IMR-90 (cell line): Measurements from ENCODE around the gene SYNPO2. TPM values are rescaled to one million over a fixed set of nuclear protein-coding genes. Genes with fewer than 3 reads are reported as not detected.

Source experiments
- ATAC-seq: fragments of 200-7000 bp; cut with Tn5 transposase; 2 replicates; pipeline ENCODE4 v1.9.1; 2020; ENCODE audit warnings: low read depth, mild to moderate bottlenecking, moderate library complexity
- BruUV-seq: library from RNA; stranded (reverse); fragments of 400-500 nt; replicated peaks from 2 replicates; lab custom pipeline; 2021; lab: Mats Ljungman, UMichigan
- CTCF ChIA-PET: fragments of 300-600 bp; formaldehyde crosslinking; extraction: SDS; loops from one replicate; lab custom pipeline; 2021; ENCODE audit warnings: antibody characterized with exemption; lab: Yijun Ruan, JAX
- POLR2A ChIA-PET: fragments of 300-600 bp; sonication (Branson Sonifier 250); formaldehyde crosslinking; loops from one replicate; lab custom pipeline; 2022; ENCODE audit warnings: antibody characterized with exemption; ENCODE audit not compliant: unreplicated experiment; lab: Charles Lee
- DNase-seq: peaks from one replicate; pipeline ENCODE4 v3.0.0; 2013
- H2AFZ ChIP-seq: replicated peaks from 2 replicates; pipeline ENCODE3; 2013; ENCODE audit warnings: low read length, mild to moderate bottlenecking; ENCODE audit not compliant: poor library complexity
- H2AK5ac ChIP-seq: 2 replicates; pipeline ENCODE4 v1.6.1; 2013; ENCODE audit warnings: low read depth, low read length, inconsistent platforms
- H2AK9ac ChIP-seq: replicated peaks from 2 replicates; pipeline ENCODE3; 2013; ENCODE audit warnings: mild to moderate bottlenecking, low read depth, low read length, moderate library complexity; ENCODE audit not compliant: poor library complexity
- H2BK120ac ChIP-seq: 2 replicates; pipeline ENCODE4 v1.6.1; 2013; ENCODE audit warnings: low read depth, low read length, inconsistent platforms
- H2BK15ac ChIP-seq: 3 replicates; pipeline ENCODE4 v1.6.1; 2013; ENCODE audit warnings: low read depth, low read length, inconsistent platforms
- H2BK20ac ChIP-seq: 2 replicates; pipeline ENCODE4 v1.6.1; 2013; ENCODE audit warnings: low read depth, mild to moderate bottlenecking, inconsistent platforms, low read length, moderate library complexity
- H2BK5ac ChIP-seq: 2 replicates; pipeline ENCODE4 v1.6.1; 2013; ENCODE audit warnings: mild to moderate bottlenecking, low read depth, low read length, inconsistent platforms; ENCODE audit not compliant: poor library complexity, severe bottlenecking
- H3K14ac ChIP-seq: replicated peaks from 2 replicates; pipeline ENCODE4 v1.6.1; 2013; ENCODE audit warnings: low read depth, low read length, inconsistent platforms
- H3K18ac ChIP-seq: 2 replicates; pipeline ENCODE4 v1.6.1; 2013; ENCODE audit warnings: low read depth, low read length, control low read depth
- H3K23ac ChIP-seq: 2 replicates; pipeline ENCODE4 v1.6.1; 2013; ENCODE audit warnings: low read depth, low read length, inconsistent platforms
- H3K27ac ChIP-seq: 2 replicates; pipeline ENCODE4 v1.5.1; 2013; ENCODE audit warnings: mild to moderate bottlenecking, control low read depth, low read length; ENCODE audit not compliant: insufficient read depth
- H3K27me3 ChIP-seq: 2 replicates; pipeline ENCODE4 v1.6.1; 2013; ENCODE audit warnings: low read length; ENCODE audit not compliant: control insufficient read depth, insufficient read depth
- H3K36me3 ChIP-seq: 2 replicates; pipeline ENCODE4 v1.6.1; 2013; ENCODE audit warnings: low read length, mixed read lengths; ENCODE audit not compliant: control insufficient read depth, insufficient read depth
- H3K4ac ChIP-seq: 2 replicates; pipeline ENCODE4 v1.6.1; 2013; ENCODE audit warnings: low read depth, low read length, inconsistent platforms
- H3K4me1 ChIP-seq: 2 replicates; pipeline ENCODE4 v1.6.1; 2013; ENCODE audit warnings: low read length, mixed read lengths; ENCODE audit not compliant: control insufficient read depth, insufficient read depth
- H3K4me2 ChIP-seq: 2 replicates; pipeline ENCODE4 v1.6.1; 2013; ENCODE audit warnings: low read depth, mild to moderate bottlenecking, control low read depth, low read length, moderate library complexity
- H3K4me3 ChIP-seq: 2 replicates; pipeline ENCODE4 v1.5.1; 2013; ENCODE audit warnings: low read depth, mild to moderate bottlenecking, control low read depth, low read length, moderate library complexity; ENCODE audit not compliant: insufficient read depth
- H3K56ac ChIP-seq: 2 replicates; pipeline ENCODE4 v1.6.1; 2013; ENCODE audit warnings: low read length, inconsistent platforms; ENCODE audit not compliant: insufficient read depth; ENCODE audit errors: extremely low read depth
- H3K79me1 ChIP-seq, 2 experiments: 2 replicates each; pipeline ENCODE4 v1.6.1; 2013; ENCODE audit warnings: low read length in 2 of 2, inconsistent platforms in 1 of 2, low read depth in 1 of 2
- H3K9ac ChIP-seq: 2 replicates; pipeline ENCODE4 v1.6.1; 2013; ENCODE audit warnings: low read depth, low read length, control low read depth
- H3K9me1 ChIP-seq: 2 replicates; pipeline ENCODE4 v1.6.1; 2013; ENCODE audit warnings: low read length, inconsistent platforms; ENCODE audit not compliant: insufficient read depth
- H3K9me3 ChIP-seq: 2 replicates; pipeline ENCODE4 v1.6.1; 2013; ENCODE audit warnings: low read length; ENCODE audit not compliant: control insufficient read depth, insufficient read depth
- H4K20me1 ChIP-seq: 2 replicates; pipeline ENCODE4 v1.6.1; 2013; ENCODE audit warnings: low read length, inconsistent platforms; ENCODE audit not compliant: insufficient read depth
- H4K5ac ChIP-seq: 2 replicates; pipeline ENCODE4 v1.6.1; 2013; ENCODE audit warnings: mild to moderate bottlenecking, low read depth, low read length, control low read depth
- H4K8ac ChIP-seq, 2 experiments: 2 replicates each; pipeline ENCODE4 v1.6.1; 2013; ENCODE audit warnings: low read depth in 2 of 2, low read length in 2 of 2, control low read depth in 1 of 2, inconsistent platforms in 1 of 2
- H4K91ac ChIP-seq: 2 replicates; pipeline ENCODE4 v1.6.1; 2013; ENCODE audit warnings: low read depth, low read length, inconsistent platforms; ENCODE audit not compliant: insufficient read depth
- BHLHE40 ChIP-seq: fragments of 150-350 bp; IDR thresholded peaks from 2 replicates; pipeline ENCODE4 v1.6.1; 2016; ENCODE audit warnings: mild to moderate bottlenecking, low read depth, low read length
- FOS ChIP-seq: fragments of 150-350 bp; IDR thresholded peaks from 2 replicates; pipeline ENCODE4 v1.6.1; 2016; ENCODE audit warnings: low read depth, low read length
- MXI1 ChIP-seq: IDR thresholded peaks from 2 replicates; pipeline ENCODE4 v1.6.1; 2012; ENCODE audit warnings: low read depth, mild to moderate bottlenecking, low read length, moderate library complexity, borderline replicate concordance
- POLR2A ChIP-seq: IDR thresholded peaks from 2 replicates; pipeline ENCODE4 v1.6.1; 2012; ENCODE audit warnings: mild to moderate bottlenecking, low read depth, low read length
- WGBS, 2 experiments: methylation state at CpG; one replicate each; pipeline versions ENCODE4 v1.1.5 to v1.1.7; 2013; ENCODE audit warnings: missing lambda C conversion rate in 2 of 2; ENCODE audit not compliant: insufficient read length in 1 of 2; ENCODE audit errors: extremely low coverage in 2 of 2; 5-methylcytosine and 5-hydroxymethylcytosine counted together
- dilution Hi-C: fragments of 300-500 bp; cut with HindIII; formaldehyde crosslinking; loops from one replicate; pipeline ENCODE4 v1.14.3; 2018; ENCODE audit warnings: low sequenced_read_pairs; ENCODE audit not compliant: unreplicated experiment
- in situ Hi-C: fragments of 300-500 bp; cut with MboI; formaldehyde crosslinking; loops from 3 replicates; pipeline ENCODE4 v1.14.3; 2019; ENCODE audit warnings: low sequenced_read_pairs, inconsistent platforms, mixed read lengths
- intact Hi-C: fragments of 100-400 bp; cut with micrococcal nuclease; formaldehyde crosslinking; loops from 2 replicates; pipeline ENCODE4 v1.10.0; 2022
- polyA plus RNA-seq, 3 experiments: library from polyadenylated mRNA; depleted of rRNA; stranded (reverse); fragments of >200 nt; gene quantifications; 2 replicates each; pipeline ENCODE4 v1.2.3, GENCODE V29; 2012; ENCODE audit warnings: low replicate concordance in 1 of 3
- total RNA-seq: library from RNA; depleted of rRNA; stranded (reverse); fragments of >200 nt; gene quantifications from 2 replicates; pipeline ENCODE4 v1.2.3, GENCODE V29; 2012

The SYNPO2 gene
- total and polyA plus RNA-seq, 2 of the 4 experiments (the other 2 are of a cell fraction): 0.99 to 1.8 TPM

GRCh38 chr4:118981171-118981838, 92.7 kb downstream of the SYNPO2 start:
- peak overlapping the region; percentile 87; the same call in 2 of the 3 replicates for H2BK15ac ChIP-seq
- peak overlapping the region; percentile 79 for H2BK120ac ChIP-seq
- peaks cover 18% of the 10 kb centered on the region for H3K4me1 ChIP-seq
- peak overlapping the region; percentile 55; the same call in 1 of the 2 replicates for H3K4me2 ChIP-seq
- peak overlapping the region; percentile 59 for H2BK20ac ChIP-seq
- dilution Hi-C loops (no loop called here), intact Hi-C loops (loop anchor here (1.0 to 5.0 kb wide), 7 partner anchors 121 to 1069 kb away; partner anchors contain the start of gene PDE5A), in situ Hi-C loops (loop anchor here (5.0 to 10.0 kb wide), 3 partner anchors 233 to 1076 kb away; partner anchors contain the start of gene USP53)
- peak overlapping the region; percentile 81 for H4K91ac ChIP-seq
- ATAC-seq: peak; percentile 77
- H4K20me1 ChIP-seq: no peaks in the 10 kb centered on the region
- H3K9ac ChIP-seq: no peak overlapping the region; the same call in 1 of the 2 replicates
- peak overlapping the region; percentile 62; the same call in 1 of the 2 replicates for H4K5ac ChIP-seq
- H4K8ac ChIP-seq: peak overlapping the region; percentile 52 to 68
- POLR2A ChIA-PET: interaction anchor here (0.6 kb wide), 1 partner anchor 503 kb away, joined by 3 read pairs; no protein-coding TSS in a partner anchor
- peak overlapping the region; percentile 59 for H2AFZ ChIP-seq
- DNase-seq: peak; percentile 81
- no peak overlapping the region for H2AK9ac ChIP-seq
- CTCF ChIA-PET: interaction anchor here (0.7 to 1.1 kb wide), 5 partner anchors 44 to 310 kb away, joined by 3 to 6 read pairs (median 5); no protein-coding TSS in a partner anchor
- H3K9me3 ChIP-seq: no peaks in the 10 kb centered on the region
- peak overlapping the region; percentile 78 for H3K4ac ChIP-seq
- H3K56ac ChIP-seq: peak overlapping the region; percentile 26
- no peak overlapping the region for H3K4me3 ChIP-seq
- no peaks in the 10 kb centered on the region for H3K36me3 ChIP-seq
- WGBS, 2 experiments: no CpG with 5 or more reads among the region's 6 CpGs
- H3K27me3 ChIP-seq: no peaks in the 10 kb centered on the region
- peak overlapping the region; percentile 11; the same call in 1 of the 2 replicates for H3K14ac ChIP-seq
- 0 out of 2 replicates have a peak overlapping the region, but pooled peaks have one; percentile 90 for H2AK5ac ChIP-seq
- peak overlapping the region; percentile 78 for H2BK5ac ChIP-seq
- H3K79me1 ChIP-seq: no peaks in the 10 kb centered on the region
- BruUV-seq: no TSS peak
- H3K9me1 ChIP-seq: no peaks in the 10 kb centered on the region
- H3K18ac ChIP-seq: peak overlapping the region; percentile 72; the same call in 1 of the 2 replicates
- H3K27ac ChIP-seq: peak overlapping the region; percentile 39
- H3K23ac ChIP-seq: no peak overlapping the region; the same call in 1 of the 2 replicates
- TF ChIP-seq BHLHE40: 0 out of 2 replicates have a peak, but pooled peaks have one; percentile 32
- TF ChIP-seq FOS: 0 out of 2 replicates have a peak, but pooled peaks have one; percentile 25
- TF ChIP-seq MXI1: no peak
- TF ChIP-seq POLR2A: no peak
